ENCODE results near the gene NYAP1. TPM values are rescaled to one million over a fixed set of nuclear protein-coding genes. Genes with fewer than 3 reads are reported as not detected.
"Not testable (repeated sequence)": the region's sequence is repeated elsewhere in the genome, so short reads cannot be mapped to it uniquely, and the experiment has no call there.

The NYAP1 gene
- total RNA-seq, 1 donor from 2014 or later: 3.1 TPM

DNA sequence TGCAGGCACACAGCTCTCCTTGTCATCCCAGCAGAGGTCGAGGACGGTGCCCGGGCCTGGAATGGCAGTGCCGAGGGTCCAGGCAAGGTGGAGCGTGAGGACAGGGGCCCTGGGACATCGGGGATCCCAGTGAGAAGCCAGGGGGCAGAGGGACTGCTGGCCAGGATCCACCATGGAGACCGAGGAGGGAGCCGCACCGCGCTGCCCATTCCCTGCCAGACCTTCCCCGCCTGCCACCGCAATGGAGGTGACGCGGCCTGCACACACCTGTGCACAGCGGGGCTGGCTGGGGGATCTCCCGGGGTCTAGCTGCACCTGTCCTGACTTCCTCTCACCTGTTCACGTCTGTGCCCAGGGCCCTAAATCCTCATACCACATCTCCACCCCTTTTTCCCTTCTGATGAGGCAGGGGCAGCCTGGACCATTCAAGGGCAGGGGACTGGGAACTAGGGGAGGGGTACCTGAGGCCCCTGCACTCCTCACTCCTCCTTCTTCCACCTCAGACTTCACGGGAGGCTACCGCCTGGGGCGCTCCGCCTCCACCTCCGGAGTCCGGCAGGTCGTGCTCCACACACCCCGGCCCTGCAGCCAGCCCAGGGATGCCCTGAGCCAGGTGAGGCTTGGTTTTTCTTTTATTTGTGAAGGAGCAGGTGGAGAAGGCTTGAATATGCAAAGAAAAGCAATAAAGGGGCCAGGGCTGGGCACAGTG lies 6.9 kb downstream of the NYAP1 start:
- H3K36me3 ChIP-seq (ENCODE audit: control insufficient read depth in 3 of 3, insufficient read depth in 3 of 3, low read length in 3 of 3): no peaks in the 10 kb centered on the region
- H3K4me1 ChIP-seq (ENCODE audit: control insufficient read depth in 3 of 3, insufficient read depth in 3 of 3, low read length in 3 of 3): peaks cover 0 to 4% (median 2%) of the 10 kb centered on the region in 3 donors
- no peak overlapping the region for H3K4me3 ChIP-seq (ENCODE audit: low read length in 3 of 3)
- H3K9ac ChIP-seq (ENCODE audit: low read depth in 1 of 3, low read length in 3 of 3): no peak overlapping the region
- no peaks in the 10 kb centered on the region for H3K9me3 ChIP-seq (ENCODE audit: control insufficient read depth in 3 of 3, low read length in 3 of 3)
- H3K27ac ChIP-seq (ENCODE audit: low read depth, low read length): no peak overlapping the region
- H3K27me3 ChIP-seq (ENCODE audit: control insufficient read depth in 3 of 3, insufficient read depth in 3 of 3, low read length in 3 of 3): peaks cover 0 to 22% (median 8%) of the 10 kb centered on the region in 3 donors

DNA sequence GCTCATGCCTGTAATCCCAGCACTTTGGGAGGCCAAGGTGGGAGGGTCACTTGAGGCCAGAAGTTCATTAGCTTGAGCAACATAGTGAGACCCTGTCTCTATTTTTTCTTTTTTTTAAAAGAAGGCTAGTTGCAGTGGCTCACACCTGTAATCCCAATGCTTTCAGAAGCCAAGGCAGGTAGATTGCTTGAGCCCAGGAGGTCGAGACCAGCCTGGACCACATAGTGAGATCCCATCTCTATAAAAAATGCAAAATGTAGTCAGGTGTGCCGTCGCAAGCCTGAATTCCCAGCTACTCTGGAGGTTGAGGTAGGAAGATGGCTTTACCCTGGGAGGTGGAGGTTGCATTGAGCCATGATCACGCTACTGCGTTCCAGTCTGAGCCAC lies 7.5 kb downstream of the NYAP1 start:
- H3K36me3 ChIP-seq (ENCODE audit: control insufficient read depth in 3 of 3, insufficient read depth in 3 of 3, low read length in 3 of 3): no peaks in the 10 kb centered on the region
- no peaks in the 10 kb centered on the region for H3K9me3 ChIP-seq (ENCODE audit: control insufficient read depth in 3 of 3, low read length in 3 of 3)
- H3K27me3 ChIP-seq (ENCODE audit: control insufficient read depth in 3 of 3, insufficient read depth in 3 of 3, low read length in 3 of 3): peaks cover 0 to 22% (median 8%) of the 10 kb centered on the region in 3 donors
- H3K4me1 ChIP-seq (ENCODE audit: control insufficient read depth in 3 of 3, insufficient read depth in 3 of 3, low read length in 3 of 3): peaks cover 0 to 4% (median 2%) of the 10 kb centered on the region in 3 donors
- no peak overlapping the region for H3K27ac ChIP-seq (ENCODE audit: low read depth, low read length)
- no peak overlapping the region for H3K9ac ChIP-seq (ENCODE audit: low read depth in 1 of 3, low read length in 3 of 3)
- H3K4me3 ChIP-seq (ENCODE audit: low read length in 3 of 3): no peak overlapping the region

DNA sequence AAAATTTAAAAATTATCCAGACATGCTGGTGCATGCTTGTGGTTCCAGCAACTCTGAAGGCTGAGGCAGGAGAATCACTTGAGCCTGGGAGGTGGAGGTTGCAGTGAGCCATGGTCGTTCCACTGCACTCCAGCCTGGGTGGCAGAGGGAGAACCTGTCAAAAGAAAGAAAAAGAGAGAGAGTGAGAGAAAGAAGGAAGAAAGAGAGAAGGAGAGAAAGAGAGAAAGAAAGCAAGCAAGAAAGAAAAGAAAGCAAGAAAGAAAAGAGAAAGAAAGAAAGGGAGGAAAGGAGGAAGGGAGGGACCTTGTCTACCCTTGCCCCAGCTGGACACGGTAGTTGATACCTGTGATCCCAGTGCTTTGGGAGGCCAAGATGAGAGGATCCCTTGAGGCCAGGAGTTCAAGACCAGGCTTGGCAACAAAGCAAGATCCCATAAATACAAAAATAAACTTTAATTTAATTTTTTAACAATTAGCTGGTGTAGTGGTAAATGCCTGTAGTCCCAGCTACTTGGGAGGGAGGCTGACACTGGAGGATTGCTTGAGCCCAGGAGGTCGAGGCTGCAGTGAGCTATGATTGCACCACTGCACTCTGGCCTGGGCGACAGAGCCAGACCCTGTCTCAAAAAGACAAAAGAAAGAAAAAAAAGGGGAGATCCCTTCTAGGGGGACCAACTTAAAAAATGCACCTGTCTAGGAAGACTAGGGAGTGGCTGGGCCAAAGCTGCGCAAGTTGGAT lies 9.2 kb downstream of the NYAP1 start:
- Histone ChIP-seq H3K4me1 (ENCODE audit: control insufficient read depth in 3 of 3, insufficient read depth in 3 of 3, low read length in 3 of 3) (peaks cover 0 to 4% (median 2%) of the 10 kb centered on the region in 3 donors), H3K4me3 (ENCODE audit: low read length in 3 of 3) (no peak overlapping the region), H3K9me3 (ENCODE audit: control insufficient read depth in 3 of 3, low read length in 3 of 3) (no peaks in the 10 kb centered on the region), H3K9ac (ENCODE audit: low read depth in 1 of 3, low read length in 3 of 3) (no peak overlapping the region), H3K36me3 (ENCODE audit: control insufficient read depth in 3 of 3, insufficient read depth in 3 of 3, low read length in 3 of 3) (no peaks in the 10 kb centered on the region), H3K27me3 (ENCODE audit: control insufficient read depth in 3 of 3, insufficient read depth in 3 of 3, low read length in 3 of 3) (peaks cover 0 to 22% (median 8%) of the 10 kb centered on the region in 3 donors), H3K27ac (ENCODE audit: low read depth, low read length) (no peak overlapping the region)

DNA sequence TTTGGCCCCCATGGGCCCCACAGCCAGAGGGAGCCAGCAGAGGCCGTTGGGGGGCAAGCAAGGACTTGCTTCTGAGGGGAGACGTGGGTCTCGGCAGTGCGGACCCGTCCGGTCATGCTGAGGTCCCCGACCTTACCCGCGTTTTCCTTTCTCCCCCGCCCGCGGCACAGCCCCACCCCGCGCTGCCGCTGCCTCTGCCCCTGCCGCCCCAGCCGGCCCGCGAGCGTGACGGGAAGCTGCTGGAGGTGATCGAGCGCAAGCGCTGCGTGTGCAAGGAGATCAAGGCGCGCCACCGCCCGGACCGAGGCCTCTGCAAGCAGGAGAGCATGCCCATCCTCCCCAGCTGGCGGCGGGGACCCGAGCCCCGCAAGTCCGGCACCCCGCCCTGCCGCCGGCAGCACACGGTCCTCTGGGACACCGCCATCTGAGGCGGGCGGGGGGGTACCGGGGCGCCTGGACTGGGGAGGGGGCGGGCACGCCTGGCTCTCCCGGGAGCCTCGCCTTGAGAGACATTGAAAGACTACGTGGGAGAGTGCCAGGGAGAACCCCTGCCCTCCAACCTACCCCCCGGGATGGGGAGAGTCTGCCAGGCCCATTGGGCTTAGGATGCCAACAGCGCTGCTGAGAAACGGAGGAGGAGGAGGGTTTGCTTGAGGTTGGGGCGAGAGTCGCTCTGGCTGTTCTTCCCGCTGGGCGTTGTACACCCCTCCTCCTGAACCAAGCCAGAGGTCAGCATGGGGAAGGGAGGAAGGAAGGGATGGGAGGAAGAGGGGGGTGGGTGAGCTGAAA lies 9.9 kb downstream of the NYAP1 start:
- Histone ChIP-seq H3K27ac (ENCODE audit: low read depth, low read length) (no peak overlapping the region), H3K4me3 (ENCODE audit: low read length in 3 of 3) (no peak overlapping the region), H3K27me3 (ENCODE audit: control insufficient read depth in 3 of 3, insufficient read depth in 3 of 3, low read length in 3 of 3) (peaks cover 0 to 22% (median 8%) of the 10 kb centered on the region in 3 donors), H3K4me1 (ENCODE audit: control insufficient read depth in 3 of 3, insufficient read depth in 3 of 3, low read length in 3 of 3) (peaks cover 0 to 4% (median 2%) of the 10 kb centered on the region in 3 donors), H3K9me3 (ENCODE audit: control insufficient read depth in 3 of 3, low read length in 3 of 3) (no peaks in the 10 kb centered on the region), H3K36me3 (ENCODE audit: control insufficient read depth in 3 of 3, insufficient read depth in 3 of 3, low read length in 3 of 3) (no peaks in the 10 kb centered on the region), H3K9ac (ENCODE audit: low read depth in 1 of 3, low read length in 3 of 3) (no peak overlapping the region)

DNA sequence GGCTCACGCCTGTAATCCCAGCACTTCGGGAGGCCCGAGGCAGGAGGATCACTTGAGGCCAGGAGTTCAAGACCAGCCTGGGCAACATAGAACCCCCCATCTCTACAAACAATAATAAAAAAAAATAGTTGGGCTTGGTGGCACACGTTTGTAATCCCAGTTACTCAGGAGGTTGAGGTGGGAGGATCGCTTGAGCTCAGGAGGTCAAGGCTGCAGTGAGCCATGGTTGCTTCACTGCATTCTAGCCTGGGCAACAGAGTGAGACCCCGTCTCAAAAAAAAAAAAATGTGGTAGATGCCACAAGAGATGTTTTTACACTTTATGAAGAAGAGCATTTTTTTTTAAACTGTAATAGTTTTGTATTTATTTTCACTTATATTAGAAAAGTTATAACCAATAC lies 12.8 kb downstream of the NYAP1 start:
- H3K9ac ChIP-seq (ENCODE audit: low read depth in 1 of 3, low read length in 3 of 3): no peak overlapping the region
- no peaks in the 10 kb centered on the region for H3K9me3 ChIP-seq (ENCODE audit: control insufficient read depth in 3 of 3, low read length in 3 of 3)
- peaks cover 0 to 4% (median 2%) of the 10 kb centered on the region in 3 donors for H3K4me1 ChIP-seq (ENCODE audit: control insufficient read depth in 3 of 3, insufficient read depth in 3 of 3, low read length in 3 of 3)
- no peak overlapping the region for H3K4me3 ChIP-seq (ENCODE audit: low read length in 3 of 3)
- H3K27me3 ChIP-seq (ENCODE audit: control insufficient read depth in 3 of 3, insufficient read depth in 3 of 3, low read length in 3 of 3): peaks cover 0 to 15% (median 8%) of the 10 kb centered on the region in 3 donors
- no peak overlapping the region for H3K27ac ChIP-seq (ENCODE audit: low read depth, low read length)
- no peaks in the 10 kb centered on the region for H3K36me3 ChIP-seq (ENCODE audit: control insufficient read depth in 3 of 3, insufficient read depth in 3 of 3, low read length in 3 of 3)

DNA sequence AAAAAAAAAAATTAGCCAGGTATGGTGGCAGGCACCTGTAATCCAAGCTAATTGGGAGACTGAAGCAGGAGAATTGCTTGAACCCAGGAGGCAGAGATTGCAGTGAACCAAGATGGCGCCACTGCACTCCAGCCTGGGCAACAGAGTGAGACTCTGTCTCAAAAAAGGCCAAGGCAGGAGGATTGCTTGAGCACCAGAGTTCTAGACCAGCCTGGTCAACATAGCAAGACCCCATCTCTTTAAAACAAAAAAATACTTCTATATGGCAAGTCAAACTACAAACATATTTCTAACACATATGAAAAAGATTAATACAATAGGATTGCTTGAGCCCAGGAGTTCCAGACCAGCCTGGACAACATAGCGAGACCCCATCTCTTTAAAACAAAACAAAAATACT lies 17.0 kb downstream of the NYAP1 start:
- not testable (repeated sequence) for H3K27me3 ChIP-seq (ENCODE audit: control insufficient read depth in 3 of 3, insufficient read depth in 3 of 3, low read length in 3 of 3); H3K9ac ChIP-seq (ENCODE audit: low read depth in 1 of 3, low read length in 3 of 3); H3K9me3 ChIP-seq (ENCODE audit: control insufficient read depth in 3 of 3, low read length in 3 of 3); H3K4me1 ChIP-seq (ENCODE audit: control insufficient read depth in 3 of 3, insufficient read depth in 3 of 3, low read length in 3 of 3); H3K27ac ChIP-seq (ENCODE audit: low read depth, low read length); H3K4me3 ChIP-seq (ENCODE audit: low read length in 3 of 3); H3K36me3 ChIP-seq (ENCODE audit: control insufficient read depth in 3 of 3, insufficient read depth in 3 of 3, low read length in 3 of 3)

DNA sequence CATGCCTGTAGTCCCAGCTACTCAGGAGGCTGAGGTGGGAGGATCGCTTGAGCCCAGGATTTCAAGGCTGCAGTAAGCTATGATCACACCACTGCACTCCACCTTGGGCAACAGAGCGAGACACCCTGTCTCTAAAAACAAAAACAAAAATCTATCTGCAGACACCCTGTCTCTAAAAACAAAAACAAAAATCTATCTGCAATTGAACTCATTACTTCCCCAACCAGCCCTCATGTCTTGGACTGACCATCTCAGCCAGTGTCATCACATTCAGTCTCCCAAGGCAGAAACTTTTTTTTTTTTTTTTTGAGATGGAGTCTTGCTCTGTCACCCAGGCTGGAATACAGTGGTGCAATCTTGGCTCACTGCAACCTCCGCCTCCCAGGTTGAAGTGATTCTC lies 20.3 kb downstream of the NYAP1 start:
- H3K27me3 ChIP-seq (ENCODE audit: control insufficient read depth in 3 of 3, insufficient read depth in 3 of 3, low read length in 3 of 3); H3K4me1 ChIP-seq (ENCODE audit: control insufficient read depth in 3 of 3, insufficient read depth in 3 of 3, low read length in 3 of 3); H3K27ac ChIP-seq (ENCODE audit: low read depth, low read length): not testable (repeated sequence)

DNA sequence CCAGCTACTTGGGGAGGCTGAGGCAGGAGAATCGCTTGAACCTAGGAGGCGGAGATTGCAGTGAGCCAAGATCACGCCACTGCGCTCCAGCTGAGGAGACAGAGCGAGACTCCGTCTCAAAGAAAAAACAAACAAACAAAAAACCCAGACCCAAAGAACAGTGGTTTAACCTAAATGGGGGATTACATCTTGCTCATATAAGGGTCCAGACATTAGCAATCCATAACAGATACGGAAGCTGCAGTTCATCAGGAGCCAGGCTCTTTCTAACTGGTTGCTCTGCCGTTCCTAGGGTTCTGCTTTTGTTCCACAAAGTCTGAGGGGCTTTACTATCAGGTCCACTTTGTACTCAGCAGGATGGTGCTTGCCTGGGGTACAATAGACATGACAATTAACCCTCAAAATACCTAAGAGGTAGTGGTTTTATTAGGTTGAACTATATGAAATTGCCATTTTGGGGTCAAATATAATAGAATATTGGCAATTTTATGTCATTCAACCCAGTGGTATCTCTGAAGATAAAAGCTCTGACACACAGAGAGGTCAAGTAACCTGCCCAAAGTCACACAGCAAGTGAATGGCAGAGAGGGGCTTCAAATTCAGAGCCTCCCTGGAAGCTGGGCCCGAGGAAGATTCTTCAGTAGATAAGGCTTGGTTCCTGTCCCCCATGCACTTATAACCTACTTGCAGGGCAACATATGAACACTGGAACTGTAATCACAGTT lies 21.3 kb downstream of the NYAP1 start:
- Histone ChIP-seq H3K4me1 (ENCODE audit: control insufficient read depth in 3 of 3, insufficient read depth in 3 of 3, low read length in 3 of 3) (peaks cover 0 to 4% (median 3%) of the 10 kb centered on the region in 3 donors), H3K36me3 (ENCODE audit: control insufficient read depth in 3 of 3, insufficient read depth in 3 of 3, low read length in 3 of 3) (no peaks in the 10 kb centered on the region), H3K4me3 (ENCODE audit: low read length in 3 of 3) (no peak overlapping the region), H3K9ac (ENCODE audit: low read depth in 1 of 3, low read length in 3 of 3) (no peak overlapping the region), H3K27ac (ENCODE audit: low read depth, low read length) (no peak overlapping the region), H3K27me3 (ENCODE audit: control insufficient read depth in 3 of 3, insufficient read depth in 3 of 3, low read length in 3 of 3) (peaks cover 0 to 10% (median 3%) of the 10 kb centered on the region in 3 donors), H3K9me3 (ENCODE audit: control insufficient read depth in 3 of 3, low read length in 3 of 3) (no peaks in the 10 kb centered on the region)

More for the DNA sequence above, 20.3 kb downstream of the NYAP1 start:
- not testable (repeated sequence) for H3K9ac ChIP-seq (ENCODE audit: low read depth in 1 of 3, low read length in 3 of 3); H3K9me3 ChIP-seq (ENCODE audit: control insufficient read depth in 3 of 3, low read length in 3 of 3); H3K36me3 ChIP-seq (ENCODE audit: control insufficient read depth in 3 of 3, insufficient read depth in 3 of 3, low read length in 3 of 3); H3K4me3 ChIP-seq (ENCODE audit: low read length in 3 of 3)

DNA sequence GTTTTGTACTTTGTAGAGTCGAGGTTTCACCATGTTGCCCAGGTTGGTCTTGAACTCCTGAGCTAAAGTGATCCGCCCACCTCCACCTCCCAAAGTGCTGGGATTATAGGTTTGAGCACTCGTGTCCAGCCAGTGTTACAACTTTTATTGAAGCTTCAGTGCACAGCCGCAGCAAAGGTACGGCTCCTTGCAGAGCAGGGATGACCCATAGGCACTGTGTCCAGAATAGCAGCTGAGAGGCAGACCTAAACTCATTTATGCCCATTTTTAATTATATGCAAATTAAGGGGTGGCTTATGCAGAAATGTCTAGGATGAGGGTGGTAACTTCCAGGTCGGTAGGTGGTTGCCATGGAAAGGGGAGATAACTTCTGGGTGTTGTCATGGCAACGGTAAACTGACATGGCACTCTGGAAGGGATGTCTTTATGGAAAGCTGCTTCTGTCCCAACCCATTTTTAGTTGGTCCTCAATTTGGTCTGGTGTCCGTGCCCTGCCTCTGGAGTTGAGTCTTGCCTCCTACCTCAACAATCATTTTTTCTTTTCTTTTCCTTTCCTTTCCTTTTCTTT lies 22.7 kb downstream of the NYAP1 start:
- no peaks in the 10 kb centered on the region for H3K9me3 ChIP-seq (ENCODE audit: control insufficient read depth in 3 of 3, low read length in 3 of 3)
- H3K27me3 ChIP-seq (ENCODE audit: control insufficient read depth in 3 of 3, insufficient read depth in 3 of 3, low read length in 3 of 3): peaks cover 3 to 10% (median 3%) of the 10 kb centered on the region in 3 donors
- H3K4me3 ChIP-seq (ENCODE audit: low read length in 3 of 3): no peak overlapping the region
- no peak overlapping the region for H3K9ac ChIP-seq (ENCODE audit: low read depth in 1 of 3, low read length in 3 of 3)
- H3K4me1 ChIP-seq (ENCODE audit: control insufficient read depth in 3 of 3, insufficient read depth in 3 of 3, low read length in 3 of 3): peaks cover 0 to 4% (median 3%) of the 10 kb centered on the region in 3 donors
- no peaks in the 10 kb centered on the region for H3K36me3 ChIP-seq (ENCODE audit: control insufficient read depth in 3 of 3, insufficient read depth in 3 of 3, low read length in 3 of 3)
- no peak overlapping the region for H3K27ac ChIP-seq (ENCODE audit: low read depth, low read length)

Measured in skeletal muscle tissue (tissue), 4 donors.